GM21528 (cell line): ENCODE measurements around the gene WNT2B.
"Not testable (repeated sequence)": the region's sequence is repeated elsewhere in the genome, so short reads cannot be mapped to it uniquely, and the experiment has no call there.

Experiments used
- ATAC-seq: cut with Tn5 transposase; IDR thresholded peaks from one replicate; pipeline ENCODE4 v1.9.1; 2021; ENCODE audit warnings: mild to moderate bottlenecking, moderate library complexity; ENCODE audit not compliant: unreplicated experiment, low FRiP score

Gene WNT2B

GRCh38 chr1:112508278-112509004 lies at the start of gene WNT2B:
Gene WNT2B (plus strand): TSS chr1:112508965. CDS start chr1:112509263, 298 bp downstream.
- no peak for ATAC-seq

GRCh38 chr1:112460615-112461014 lies 48.1 kb upstream of the WNT2B start:
- no peak for ATAC-seq

- no peak for ATAC-seq
Measured at GRCh38 chr1:112461200-112461871, 47.4 kb upstream of the WNT2B start.

- ATAC-seq, result no peak
Measured at GRCh38 chr1:112462953-112463279, 45.8 kb upstream of the WNT2B start.

- no peak for ATAC-seq
Measured at GRCh38 chr1:112464501-112464900, 44.3 kb upstream of the WNT2B start.

- ATAC-seq, result no peak
Measured at GRCh38 chr1:112465122-112465521, 43.6 kb upstream of the WNT2B start.

- ATAC-seq, result peak; percentile 85
Measured at GRCh38 chr1:112466078-112466660, 42.6 kb upstream of the WNT2B start.

GRCh38 chr1:112470324-112470723 lies 38.4 kb upstream of the WNT2B start:
- ATAC-seq, result not testable (repeated sequence)

GRCh38 chr1:112470966-112471365 lies 37.8 kb upstream of the WNT2B start:
- no peak for ATAC-seq

GRCh38 chr1:112472142-112472541 lies 36.6 kb upstream of the WNT2B start:
- no peak for ATAC-seq

- ATAC-seq, result no peak
Measured at GRCh38 chr1:112477550-112477949, 31.2 kb upstream of the WNT2B start.

- no peak for ATAC-seq
Measured at GRCh38 chr1:112478314-112478713, 30.5 kb upstream of the WNT2B start.

GRCh38 chr1:112486063-112486462 lies 22.7 kb upstream of the WNT2B start:
- not testable (repeated sequence) for ATAC-seq

- ATAC-seq, result not testable (repeated sequence)
Measured at GRCh38 chr1:112487686-112488085, 21.1 kb upstream of the WNT2B start.

GRCh38 chr1:112488141-112488540 lies 20.6 kb upstream of the WNT2B start:
- no peak for ATAC-seq

- no peak for ATAC-seq
Measured at GRCh38 chr1:112492076-112492475, 16.7 kb upstream of the WNT2B start.

- no peak for ATAC-seq
Measured at GRCh38 chr1:112493351-112493750, 15.4 kb upstream of the WNT2B start.

- ATAC-seq, result no peak
Measured at GRCh38 chr1:112496290-112496689, 12.5 kb upstream of the WNT2B start.

- ATAC-seq, result peak; percentile 55
Measured at GRCh38 chr1:112501810-112502641, 6.7 kb upstream of the WNT2B start.

- no peak for ATAC-seq
Measured at GRCh38 chr1:112502826-112503225, 5.9 kb upstream of the WNT2B start.
